ENCODE data around the gene ELF1. TPM values are rescaled to one million over a fixed set of nuclear protein-coding genes. Genes with fewer than 3 reads are reported as not detected.

The ELF1 gene
- total and polyA plus RNA-seq, 2 of the 4 experiments (the other 2 are of a cell fraction) = 25.4 to 27.6 TPM

DNA sequence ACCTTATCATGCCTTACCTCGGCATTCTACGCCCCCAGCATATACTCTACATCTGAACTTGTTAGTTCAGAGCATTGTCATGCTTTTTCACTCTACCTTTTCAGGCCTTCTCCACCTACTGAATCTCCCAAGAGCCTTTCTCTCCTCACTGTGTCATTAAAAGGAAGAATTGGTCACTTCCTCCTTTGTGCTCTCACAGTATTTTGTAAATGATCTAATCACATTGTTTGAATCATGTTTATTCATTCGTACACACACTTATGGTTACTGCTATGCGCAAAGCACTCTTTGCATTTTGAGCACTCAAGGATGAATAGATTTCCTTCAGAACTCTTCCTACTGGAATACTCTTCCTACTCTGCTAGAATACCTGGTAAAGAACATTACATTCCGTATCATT, 15.8 kb upstream of the ELF1 start:
- intact Hi-C loops (cut with micrococcal nuclease) (no loop called here), in situ Hi-C loops (cut with MboI; ENCODE audit: low sequenced_read_pairs) (no loop called here), dilution Hi-C loops (cut with HindIII; ENCODE audit: low sequenced_read_pairs, unreplicated experiment) (no loop called here)
- Histone ChIP-seq H3K27ac (ENCODE audit: insufficient read depth, low read length) (no peak overlapping the region), H3K4ac (ENCODE audit: low read depth, low read length) (no peak overlapping the region), H4K5ac (ENCODE audit: low read depth, low read length) (no peak overlapping the region), H3K79me1 (ENCODE audit: low read depth in 1 of 2, low read length in 2 of 2) (peaks cover 22 to 58% of the 10 kb centered on the region in 2 experiments), H3K14ac (replicated peaks; ENCODE audit: low read depth, low read length) (no peak overlapping the region), H3K9me3 (ENCODE audit: control insufficient read depth, insufficient read depth, low read length) (no peaks in the 10 kb centered on the region), H3K56ac (ENCODE audit: extremely low read depth, insufficient read depth, low read length) (no peak overlapping the region), H2AK5ac (ENCODE audit: low read depth, low read length) (no peak overlapping the region), H4K8ac (ENCODE audit: low read depth in 2 of 2, low read length in 2 of 2) (no peak overlapping the region), H3K36me3 (ENCODE audit: control insufficient read depth, insufficient read depth, low read length) (no peaks in the 10 kb centered on the region), H2BK20ac (ENCODE audit: low read depth, low read length) (no peak overlapping the region), H3K4me2 (ENCODE audit: low read depth, low read length) (no peak overlapping the region), H3K4me1 (ENCODE audit: control insufficient read depth, insufficient read depth, low read length) (no peaks in the 10 kb centered on the region), H3K9ac (ENCODE audit: low read depth, low read length) (no peak overlapping the region), H3K4me3 (ENCODE audit: insufficient read depth, low read depth, low read length) (no peak overlapping the region), H3K23ac (ENCODE audit: low read depth, low read length) (no peak overlapping the region), H2AK9ac (replicated peaks; ENCODE audit: low read depth, low read length, poor library complexity) (no peak overlapping the region), H3K27me3 (ENCODE audit: control insufficient read depth, insufficient read depth, low read length) (no peaks in the 10 kb centered on the region), H2BK5ac (ENCODE audit: low read depth, low read length, poor library complexity, severe bottlenecking) (no peak overlapping the region), H2BK120ac (ENCODE audit: low read depth, low read length) (no peak overlapping the region), H2BK15ac (ENCODE audit: low read depth, low read length) (no peak overlapping the region), H3K9me1 (ENCODE audit: insufficient read depth, low read length) (0 out of 2 replicates have a peak, but pooled peaks cover 6% of the 10 kb centered on the region), H4K20me1 (ENCODE audit: insufficient read depth, low read length) (peaks cover 38% of the 10 kb centered on the region; the same call in 1 of the 2 replicates), H3K18ac (ENCODE audit: low read depth, low read length) (no peak overlapping the region), H4K91ac (ENCODE audit: insufficient read depth, low read depth, low read length) (no peak overlapping the region), H2AFZ (replicated peaks; ENCODE audit: low read length, poor library complexity) (no peak overlapping the region)
- peak; percentile 16 for DNase-seq
- 66% methylated on average over 2 of the region's 5 CpGs; no CpG with 5 or more reads in 1 of the 2 experiments for WGBS, 2 experiments (ENCODE audit: extremely low coverage in 2 of 2, insufficient read length in 1 of 2)
- CTCF ChIA-PET = no interaction called here
- POLR2A ChIA-PET (ENCODE audit: unreplicated experiment) = no interaction called here
- TF ChIP-seq, protein P1, sequence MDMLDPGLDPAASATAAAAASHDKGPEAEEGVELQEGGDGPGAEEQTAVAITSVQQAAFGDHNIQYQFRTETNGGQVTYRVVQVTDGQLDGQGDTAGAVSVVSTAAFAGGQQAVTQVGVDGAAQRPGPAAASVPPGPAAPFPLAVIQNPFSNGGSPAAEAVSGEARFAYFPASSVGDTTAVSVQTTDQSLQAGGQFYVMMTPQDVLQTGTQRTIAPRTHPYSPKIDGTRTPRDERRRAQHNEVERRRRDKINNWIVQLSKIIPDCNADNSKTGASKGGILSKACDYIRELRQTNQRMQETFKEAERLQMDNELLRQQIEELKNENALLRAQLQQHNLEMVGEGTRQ (IDR thresholded peaks at IDR 0.05; ENCODE audit: low read depth, low read length) = no peak
- TF ChIP-seq CEBPB (IDR thresholded peaks at IDR 0.05; ENCODE audit: low read depth, low read length) = no peak
- TF ChIP-seq, protein P2, sequence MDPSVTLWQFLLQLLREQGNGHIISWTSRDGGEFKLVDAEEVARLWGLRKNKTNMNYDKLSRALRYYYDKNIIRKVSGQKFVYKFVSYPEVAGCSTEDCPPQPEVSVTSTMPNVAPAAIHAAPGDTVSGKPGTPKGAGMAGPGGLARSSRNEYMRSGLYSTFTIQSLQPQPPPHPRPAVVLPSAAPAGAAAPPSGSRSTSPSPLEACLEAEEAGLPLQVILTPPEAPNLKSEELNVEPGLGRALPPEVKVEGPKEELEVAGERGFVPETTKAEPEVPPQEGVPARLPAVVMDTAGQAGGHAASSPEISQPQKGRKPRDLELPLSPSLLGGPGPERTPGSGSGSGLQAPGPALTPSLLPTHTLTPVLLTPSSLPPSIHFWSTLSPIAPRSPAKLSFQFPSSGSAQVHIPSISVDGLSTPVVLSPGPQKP (IDR thresholded peaks at IDR 0.05; ENCODE audit: borderline replicate concordance, low read depth, low read length) = no peak
- TF ChIP-seq CHD1 (IDR thresholded peaks at IDR 0.05; ENCODE audit: low read depth, low read length) = no peak
- no peak for TF ChIP-seq NFE2L2 (IDR thresholded peaks at IDR 0.05; ENCODE audit: low read depth, low read length)
- no peak for TF ChIP-seq MAFK (IDR thresholded peaks at IDR 0.05; ENCODE audit: low read depth, low read length)
- TF ChIP-seq BHLHE40 (IDR thresholded peaks at IDR 0.05; ENCODE audit: low read depth, low read length) = no peak
- TF ChIP-seq MAZ (IDR thresholded peaks at IDR 0.05; ENCODE audit: borderline replicate concordance, low read depth, low read length) = no peak
- TF ChIP-seq MXI1 (IDR thresholded peaks at IDR 0.05; ENCODE audit: borderline replicate concordance, low read depth, low read length) = no peak
- TF ChIP-seq FOS (IDR thresholded peaks at IDR 0.05; ENCODE audit: low read depth, low read length) = no peak
- no peak for TF ChIP-seq SMC3 (IDR thresholded peaks at IDR 0.05; ENCODE audit: low read depth, low read length)
- BruUV-seq (replicated peaks) = no TSS peak
- no peak for ATAC-seq (ENCODE audit: low read depth)
